Activated CD8-positive, alpha-beta memory T cell treated with anti-CD3 and anti-CD28 coated beads, Interleukin-2, amount 10 ng/mL, durations not matched to agents 7 days and 5 days (primary cell): Measurements from ENCODE around the gene NPAS3. TPM values are rescaled to one million over a fixed set of nuclear protein-coding genes. Genes with fewer than 3 reads are reported as not detected.

Experiments
- ATAC-seq: fragments of 150-1000 bp; cut with Tn5 transposase; one replicate; pipeline ENCODE4 v1.10.0; 2021; ENCODE audit warnings: moderate library complexity
- CTCF ChIA-PET: fragments of 350-600 bp; sonication (Branson Sonifier 250); formaldehyde crosslinking; loops from one replicate; lab custom pipeline; 2021; ENCODE audit warnings: antibody characterized with exemption; lab: Charles Lee
- DNase-seq: peaks from one replicate; pipeline ENCODE4 v3.0.0-alpha.2; 2020
- H3K27ac Mint-ChIP-seq: one replicate; pipeline ENCODE4 v1.8.0; 2021; ENCODE audit warnings: mild to moderate bottlenecking, mixed read lengths
- H3K27me3 Mint-ChIP-seq: one replicate; pipeline ENCODE4 v1.8.0; 2021; ENCODE audit warnings: mixed read lengths
- H3K36me3 Mint-ChIP-seq: one replicate; pipeline ENCODE4 v1.8.0; 2021; ENCODE audit warnings: mild to moderate bottlenecking, mixed read lengths
- H3K4me1 Mint-ChIP-seq: one replicate; pipeline ENCODE4 v1.8.0; 2021; ENCODE audit warnings: mixed read lengths
- H3K4me3 Mint-ChIP-seq: one replicate; pipeline ENCODE4 v1.8.0; 2021; ENCODE audit warnings: mild to moderate bottlenecking, moderate library complexity, mixed read lengths
- H3K9me3 Mint-ChIP-seq: one replicate; pipeline ENCODE4 v1.8.0; 2022; ENCODE audit warnings: low read depth, mixed read lengths
- total RNA-seq, 2 experiments: library from RNA; stranded (reverse); gene quantifications; one replicate each; pipeline ENCODE4 v1.2.3, GENCODE V29; 2021

NPAS3 gene
- total RNA-seq, 2 experiments from 2014 or later, result not detected

DNA sequence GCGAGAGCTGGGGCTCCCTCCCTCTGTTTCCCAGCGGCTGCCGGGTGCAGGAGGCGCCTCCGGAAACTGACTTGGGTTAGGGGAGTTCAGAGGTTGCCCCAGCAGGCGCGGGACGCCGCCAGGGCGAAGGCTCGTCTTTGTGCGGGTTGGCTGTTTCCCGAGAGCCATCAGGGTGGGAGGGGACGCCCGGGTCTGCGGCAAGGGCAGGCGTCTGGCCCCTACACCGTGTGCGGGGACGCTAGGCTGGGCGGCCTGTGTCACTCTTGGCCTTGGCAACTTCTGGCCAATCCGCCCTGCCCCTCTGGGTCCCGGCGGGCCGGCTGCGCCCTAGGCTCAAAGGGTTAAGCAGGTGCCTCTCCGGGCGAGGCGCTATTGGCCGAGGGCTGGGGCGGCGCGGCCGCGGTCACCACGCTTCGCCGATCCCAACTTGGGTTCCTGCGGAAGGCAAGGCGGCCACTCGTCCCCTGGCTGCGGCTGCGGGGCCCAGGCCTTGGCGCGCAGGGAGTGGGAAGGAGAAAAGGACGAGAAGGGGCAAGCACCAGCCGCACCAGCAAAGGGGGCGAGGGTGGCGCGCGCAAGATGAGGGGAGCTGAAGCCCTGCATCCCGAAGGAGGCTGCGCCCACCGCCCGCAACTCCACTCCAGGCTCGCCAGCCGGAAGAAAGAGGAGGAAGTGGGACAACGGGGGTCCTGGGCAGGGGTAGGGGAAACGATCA is 5.6 kb upstream of the NPAS3 start:
- DNase-seq, result no peak
- CTCF ChIA-PET, result no interaction called here
- H3K9me3 Mint-ChIP-seq, result peaks cover 1% of the 10 kb centered on the region
- no peak overlapping the region for H3K27ac Mint-ChIP-seq
- H3K4me1 Mint-ChIP-seq, result peaks cover 3% of the 10 kb centered on the region
- no peak for ATAC-seq
- H3K27me3 Mint-ChIP-seq, result peaks cover 57% of the 10 kb centered on the region
- no peak overlapping the region for H3K4me3 Mint-ChIP-seq
- peaks cover 3% of the 10 kb centered on the region for H3K36me3 Mint-ChIP-seq

DNA sequence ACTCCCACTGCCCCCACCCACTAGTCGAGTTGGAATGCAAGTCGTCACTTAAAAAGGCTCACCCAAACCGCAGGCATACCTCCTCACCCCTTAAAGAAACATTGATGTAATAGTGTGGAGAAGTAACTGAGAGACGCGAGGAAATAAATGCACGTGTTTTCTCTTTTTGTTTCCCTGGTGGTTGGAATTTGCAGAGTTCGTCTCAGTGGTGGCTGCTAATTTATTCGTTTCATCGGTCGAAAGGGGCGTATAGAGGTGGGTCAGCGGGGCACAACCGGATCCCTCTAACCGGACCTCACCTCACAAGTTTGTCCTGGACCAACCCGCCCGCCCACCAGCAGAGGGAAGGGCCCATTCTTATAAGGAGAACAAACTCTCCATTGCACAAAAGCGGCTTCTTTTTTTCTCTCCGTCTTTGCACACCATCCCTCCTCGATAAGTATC is 5.0 kb upstream of the NPAS3 start:
- Mint-ChIP-seq H3K4me3 (peak overlapping the region; percentile 39), H3K27me3 (peaks cover 60% of the 10 kb centered on the region), H3K27ac (no peak overlapping the region), H3K36me3 (peaks cover 3% of the 10 kb centered on the region), H3K9me3 (peaks cover 1% of the 10 kb centered on the region), H3K4me1 (peaks cover 4% of the 10 kb centered on the region)
- no peak for ATAC-seq
- CTCF ChIA-PET, result no interaction called here
- no peak for DNase-seq

DNA sequence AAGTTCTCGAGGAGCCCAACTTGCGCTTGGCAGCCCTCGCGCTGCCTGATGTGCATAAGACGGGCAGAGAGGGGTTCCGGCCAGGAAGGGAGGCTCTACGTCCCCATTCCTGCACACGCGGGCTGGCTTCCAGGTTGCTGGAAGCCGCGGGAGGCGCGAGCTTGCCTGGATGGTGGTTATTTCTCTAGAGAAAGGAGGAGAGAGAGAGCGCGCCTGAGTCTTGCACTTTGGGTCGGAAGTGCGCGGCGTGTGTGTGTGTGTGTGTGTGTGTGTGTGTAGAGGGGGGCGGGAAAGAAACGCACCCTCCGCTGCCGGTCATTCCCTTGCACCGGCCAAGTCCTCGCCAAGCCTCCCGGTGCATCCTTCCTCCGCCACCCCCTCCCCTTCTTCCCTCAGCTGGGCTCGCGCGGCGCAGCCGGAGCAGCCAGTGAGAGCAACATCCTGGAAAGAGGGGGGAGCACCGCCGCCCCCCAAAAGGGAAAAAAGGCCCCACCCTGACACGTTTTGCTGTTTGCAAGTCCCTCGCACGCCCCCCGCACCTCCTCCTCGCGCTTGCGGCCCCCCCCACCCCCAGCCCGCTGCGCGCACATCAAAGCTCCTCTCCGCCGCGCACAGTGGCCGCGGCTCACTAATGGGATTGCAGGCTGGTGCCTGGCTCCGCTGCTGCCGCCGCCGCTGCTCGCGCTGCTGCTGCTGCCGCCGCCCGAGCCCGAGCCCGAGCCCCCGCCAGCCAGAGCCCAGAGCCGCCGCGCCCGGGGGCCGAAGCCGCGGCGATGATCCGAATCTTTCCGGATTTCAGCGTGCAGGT is 4.4 kb upstream of the NPAS3 start:
- H3K36me3 Mint-ChIP-seq, result peaks cover 3% of the 10 kb centered on the region
- peaks cover 4% of the 10 kb centered on the region for H3K4me1 Mint-ChIP-seq
- H3K27ac Mint-ChIP-seq, result no peak overlapping the region
- ATAC-seq (no peak), DNase-seq (no peak)
- CTCF ChIA-PET, result no interaction called here
- H3K9me3 Mint-ChIP-seq, result peaks cover 1% of the 10 kb centered on the region
- peak overlapping the region; percentile 39 for H3K4me3 Mint-ChIP-seq
- peaks cover 60% of the 10 kb centered on the region for H3K27me3 Mint-ChIP-seq

DNA sequence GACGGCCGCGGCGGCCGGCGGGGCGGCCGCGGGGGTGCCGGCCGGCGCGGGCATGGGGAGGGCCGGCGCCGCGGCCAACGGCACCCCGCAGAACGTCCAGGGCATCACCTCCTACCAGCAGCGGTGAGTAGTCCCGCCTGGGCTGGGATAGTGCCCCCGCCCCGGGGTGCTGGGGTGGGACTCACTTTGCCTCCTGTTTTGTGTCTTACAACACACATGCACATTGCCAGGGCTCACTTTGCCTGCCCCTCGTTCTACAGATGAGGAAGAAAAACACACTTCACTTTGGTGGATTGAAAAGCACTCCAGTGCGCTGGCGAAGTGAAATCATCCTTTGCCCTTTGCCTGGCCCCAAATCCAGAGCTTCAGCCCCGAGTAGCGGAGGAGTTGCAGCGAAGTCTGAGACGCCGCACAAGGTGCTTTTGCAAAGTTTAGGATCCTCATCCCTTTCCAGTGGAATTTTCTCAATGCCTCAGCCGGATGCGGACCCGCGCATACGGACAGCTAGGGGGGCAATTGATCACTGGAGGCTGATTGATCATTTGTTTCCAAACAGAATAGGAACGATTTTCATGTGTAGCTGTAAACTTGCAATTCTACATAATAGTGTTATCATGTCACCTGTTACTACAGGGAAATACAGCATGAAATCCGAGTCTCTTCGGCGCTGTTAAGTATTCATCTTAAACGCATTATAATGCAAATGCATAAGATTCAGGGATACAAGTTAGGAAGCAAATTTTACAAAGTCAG is 3.6 kb upstream of the NPAS3 start:
- peak overlapping the region; percentile 7 for H3K27ac Mint-ChIP-seq
- peaks cover 7% of the 10 kb centered on the region for H3K4me1 Mint-ChIP-seq
- no peak overlapping the region for H3K4me3 Mint-ChIP-seq
- peaks cover 1% of the 10 kb centered on the region for H3K9me3 Mint-ChIP-seq
- CTCF ChIA-PET, result no interaction called here
- peaks cover 67% of the 10 kb centered on the region for H3K27me3 Mint-ChIP-seq
- DNase-seq (no peak), ATAC-seq (no peak)
- peaks cover 3% of the 10 kb centered on the region for H3K36me3 Mint-ChIP-seq

DNA sequence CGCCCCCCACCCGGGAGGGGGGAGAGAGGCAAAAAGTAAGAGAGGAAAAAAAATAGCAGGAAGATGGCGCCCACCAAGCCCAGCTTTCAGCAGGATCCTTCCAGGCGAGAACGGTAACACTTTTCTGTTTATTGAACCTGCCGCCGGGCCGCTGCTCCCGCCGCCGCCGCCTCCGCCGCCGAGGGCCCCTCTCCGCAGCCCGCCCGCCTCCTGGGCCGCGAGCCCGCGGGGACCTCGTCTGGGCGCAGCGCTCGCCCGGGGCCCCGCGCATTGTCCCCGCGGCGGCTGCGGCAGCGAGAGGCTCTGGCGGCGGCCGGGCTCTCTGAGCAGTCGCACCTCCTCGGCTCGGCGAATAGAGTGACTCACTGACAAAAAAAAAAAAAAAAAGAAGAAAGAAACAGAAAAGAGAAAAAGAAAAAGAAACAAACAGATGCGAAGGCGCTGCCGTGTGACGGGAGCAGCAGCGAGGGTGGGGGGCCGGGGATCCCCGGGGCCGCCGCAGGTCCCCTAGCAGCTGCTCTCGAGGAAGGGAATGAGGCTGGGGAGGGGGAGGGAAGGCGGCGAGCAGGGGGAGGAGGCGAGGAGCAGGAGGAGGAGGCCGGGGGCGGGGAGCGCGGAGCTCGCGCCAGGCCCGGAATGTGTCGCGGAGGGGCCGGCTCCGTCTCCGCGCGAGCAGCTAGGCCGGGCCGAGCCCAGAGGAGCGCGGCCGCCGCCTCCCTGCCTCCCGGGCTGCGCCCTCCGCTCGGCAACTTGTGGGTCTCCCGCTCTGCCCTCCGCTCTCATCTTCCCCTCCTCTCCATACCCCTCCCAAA is 781 bp downstream of the NPAS3 start:
- peak; percentile 36 for ATAC-seq
- Mint-ChIP-seq H3K4me1 (peaks cover 5% of the 10 kb centered on the region), H3K27ac (no peak overlapping the region), H3K36me3 (peaks cover 1% of the 10 kb centered on the region), H3K27me3 (peaks cover 56% of the 10 kb centered on the region), H3K9me3 (peaks cover 1% of the 10 kb centered on the region), H3K4me3 (peak overlapping the region; percentile 43)
- CTCF ChIA-PET, result no interaction called here
- DNase-seq, result no peak

DNA sequence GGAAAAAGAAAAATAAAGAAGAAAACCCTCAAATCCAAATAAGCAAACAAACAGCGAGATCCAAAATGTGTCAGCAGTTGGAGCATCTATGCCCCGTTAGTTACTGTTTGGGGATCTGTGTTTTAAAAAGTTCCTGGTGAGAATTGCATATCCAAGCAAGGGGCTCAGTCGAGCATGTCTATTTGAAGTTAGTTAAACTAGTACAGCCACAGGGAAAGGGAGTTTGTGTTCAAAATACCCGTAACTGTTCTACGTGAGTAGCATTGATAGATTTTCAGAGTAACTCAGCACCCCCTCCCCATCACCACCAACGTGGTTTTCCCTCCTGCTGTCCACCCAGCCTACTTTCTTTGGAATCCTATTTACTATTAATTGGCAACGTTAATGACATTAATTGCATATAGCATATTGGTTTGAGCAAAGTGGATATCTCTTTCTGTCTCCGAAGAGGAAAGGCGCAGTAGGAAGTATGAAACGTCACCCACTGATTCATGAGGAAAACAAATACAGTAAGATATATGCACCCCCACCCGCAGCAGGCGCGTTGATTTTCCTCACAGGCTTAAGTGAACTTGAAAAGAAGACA is 1.5 kb downstream of the NPAS3 start:
- no peak overlapping the region for H3K27ac Mint-ChIP-seq
- H3K4me1 Mint-ChIP-seq, result peaks cover 5% of the 10 kb centered on the region
- CTCF ChIA-PET, result no interaction called here
- H3K36me3 Mint-ChIP-seq, result peaks cover 1% of the 10 kb centered on the region
- peaks cover 1% of the 10 kb centered on the region for H3K9me3 Mint-ChIP-seq
- no peak for DNase-seq
- H3K27me3 Mint-ChIP-seq, result peaks cover 52% of the 10 kb centered on the region
- H3K4me3 Mint-ChIP-seq, result peak overlapping the region; percentile 43
- ATAC-seq, result no peak

DNA sequence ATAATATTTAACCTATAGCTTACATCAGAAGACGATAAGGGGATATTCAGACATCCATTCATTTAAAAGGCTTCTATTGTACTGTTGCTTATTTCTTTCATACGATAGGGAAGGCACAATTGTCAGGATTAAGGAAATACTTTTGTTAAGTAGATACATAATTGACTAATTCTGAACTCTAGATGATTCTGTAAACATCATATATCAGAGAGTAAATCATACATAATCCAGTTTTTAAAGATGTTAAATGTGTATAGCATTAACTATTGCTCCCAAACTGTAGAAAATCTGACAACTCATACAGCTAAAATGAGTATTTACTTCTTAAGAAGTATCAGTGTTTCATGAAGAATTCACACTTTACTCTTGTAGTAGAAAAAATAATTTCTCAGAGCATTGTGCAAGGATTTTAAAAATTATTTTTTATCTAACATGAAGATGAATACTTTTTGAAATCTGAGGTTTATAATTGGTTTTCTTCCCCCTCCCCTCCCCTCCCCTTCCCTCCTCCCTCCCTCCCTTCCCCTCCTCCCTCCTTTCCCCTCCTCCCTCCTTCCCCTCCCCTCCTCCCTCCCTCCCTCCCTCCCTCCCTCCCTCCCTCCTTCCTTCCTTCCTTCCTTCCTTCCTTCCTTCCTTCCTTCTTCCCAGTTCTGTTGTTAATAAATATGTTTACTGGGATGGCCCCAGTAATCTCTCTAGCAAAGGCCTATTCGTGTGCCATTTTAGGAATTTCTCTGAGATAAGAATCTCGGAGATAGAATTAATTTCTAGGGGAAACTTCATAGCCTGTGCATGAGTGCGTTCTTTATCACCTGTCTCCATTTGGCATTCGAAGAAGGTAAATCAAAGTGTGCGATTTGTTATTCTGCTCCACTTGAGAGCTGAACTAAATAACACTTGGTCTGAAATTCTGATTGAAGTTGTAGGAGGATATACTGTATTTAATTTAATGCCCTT is 2.3 kb downstream of the NPAS3 start:
- ATAC-seq (no peak), DNase-seq (no peak)
- no peaks in the 10 kb centered on the region for H3K9me3 Mint-ChIP-seq
- no peaks in the 10 kb centered on the region for H3K36me3 Mint-ChIP-seq
- CTCF ChIA-PET, result no interaction called here
- H3K4me1 Mint-ChIP-seq, result peaks cover 5% of the 10 kb centered on the region
- H3K27ac Mint-ChIP-seq, result no peak overlapping the region
- peaks cover 44% of the 10 kb centered on the region for H3K27me3 Mint-ChIP-seq
- H3K4me3 Mint-ChIP-seq, result no peak overlapping the region

DNA sequence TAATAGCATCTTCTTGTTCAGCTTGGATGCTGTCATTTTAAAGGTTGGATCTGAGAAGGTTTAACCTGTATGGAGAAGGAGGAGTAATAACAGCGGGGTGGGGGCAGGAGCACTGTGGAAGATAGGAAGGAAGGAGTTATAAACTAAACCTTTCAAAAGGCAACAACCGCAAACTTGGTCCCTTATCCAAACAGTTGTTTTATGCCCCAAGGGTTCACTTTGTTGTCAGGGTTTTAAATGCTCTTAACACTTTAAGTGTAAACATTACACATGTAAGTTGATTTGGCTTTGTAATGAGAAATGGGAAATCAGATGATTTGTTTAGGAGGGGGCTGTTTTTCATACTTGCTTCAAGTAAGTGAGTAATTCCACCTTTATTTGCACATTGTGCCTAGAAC is 3.0 kb downstream of the NPAS3 start:
- no peak overlapping the region for H3K27ac Mint-ChIP-seq
- H3K4me3 Mint-ChIP-seq, result no peak overlapping the region
- CTCF ChIA-PET, result no interaction called here
- H3K4me1 Mint-ChIP-seq, result peaks cover 5% of the 10 kb centered on the region
- DNase-seq, result no peak
- H3K36me3 Mint-ChIP-seq, result no peaks in the 10 kb centered on the region
- no peak for ATAC-seq
- H3K9me3 Mint-ChIP-seq, result no peaks in the 10 kb centered on the region
- peaks cover 37% of the 10 kb centered on the region for H3K27me3 Mint-ChIP-seq

DNA sequence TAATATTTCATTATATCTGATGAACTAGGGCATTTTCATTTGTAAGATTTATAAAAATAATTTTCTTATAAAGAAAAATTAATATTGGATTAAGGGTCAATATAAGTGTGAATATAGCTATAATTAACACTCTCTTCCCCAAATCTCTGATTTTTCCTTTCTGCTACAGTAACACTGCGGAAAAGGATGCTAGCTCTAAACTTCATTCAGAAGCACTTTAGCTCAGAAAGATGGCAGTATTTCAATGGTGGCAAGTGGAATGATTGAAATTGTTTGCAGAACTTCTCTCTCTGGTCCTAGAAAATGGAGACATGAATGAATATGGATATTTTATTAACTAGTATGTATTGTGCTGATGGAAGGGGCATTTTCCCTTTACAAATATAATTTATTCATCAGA is 8.4 kb downstream of the NPAS3 start:
- no peaks in the 10 kb centered on the region for H3K9me3 Mint-ChIP-seq
- H3K4me3 Mint-ChIP-seq, result no peak overlapping the region
- ATAC-seq (no peak), DNase-seq (no peak)
- CTCF ChIA-PET, result no interaction called here
- H3K36me3 Mint-ChIP-seq, result no peaks in the 10 kb centered on the region
- H3K27me3 Mint-ChIP-seq, result peaks cover 4% of the 10 kb centered on the region
- H3K27ac Mint-ChIP-seq, result no peak overlapping the region
- no peaks in the 10 kb centered on the region for H3K4me1 Mint-ChIP-seq

DNA sequence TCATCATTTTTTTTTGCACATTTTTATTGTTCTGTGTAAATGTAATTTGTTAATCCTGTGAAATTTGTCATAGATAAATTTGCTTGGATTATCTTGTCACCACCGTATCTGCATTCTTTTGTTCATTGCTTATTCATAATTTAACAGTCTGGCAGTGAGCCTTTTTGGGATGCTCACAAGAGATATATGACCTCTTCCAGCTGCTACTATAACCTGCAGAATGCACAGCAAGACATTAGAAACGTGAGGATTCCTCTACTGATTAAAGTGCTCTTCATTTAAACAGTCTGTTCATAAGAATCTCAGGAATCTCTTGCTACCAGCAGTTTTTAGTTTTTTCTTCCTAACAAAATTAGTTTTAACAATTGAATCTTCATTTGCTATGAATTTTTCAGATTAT is 9.1 kb downstream of the NPAS3 start:
- CTCF ChIA-PET, result no interaction called here
- Mint-ChIP-seq H3K9me3 (no peaks in the 10 kb centered on the region), H3K27me3 (peaks cover 4% of the 10 kb centered on the region), H3K4me1 (no peaks in the 10 kb centered on the region), H3K36me3 (no peaks in the 10 kb centered on the region), H3K4me3 (no peak overlapping the region), H3K27ac (no peak overlapping the region)
- ATAC-seq, result no peak
- no peak for DNase-seq

DNA sequence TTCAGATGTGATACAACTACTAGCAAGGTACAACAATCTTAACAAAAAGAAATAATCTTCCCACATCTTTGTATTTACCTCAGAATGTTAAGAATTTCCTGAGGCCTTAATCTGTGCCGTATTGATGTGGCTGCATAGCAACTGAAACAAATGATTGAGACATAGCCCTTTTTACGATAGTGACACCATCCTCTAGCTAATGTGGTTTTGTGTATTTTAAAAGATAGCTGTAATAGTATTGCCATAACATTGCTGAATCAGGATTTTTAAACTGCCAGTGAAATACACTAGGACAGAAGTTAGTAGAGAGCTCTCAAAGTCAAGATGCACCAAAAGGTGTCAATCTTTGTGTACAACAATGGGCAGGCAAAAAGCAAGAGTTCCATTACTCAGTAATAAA is 11.9 kb downstream of the NPAS3 start:
- Mint-ChIP-seq H3K4me3 (no peak overlapping the region), H3K36me3 (no peaks in the 10 kb centered on the region), H3K27ac (no peak overlapping the region), H3K9me3 (no peaks in the 10 kb centered on the region), H3K27me3 (peaks cover 4% of the 10 kb centered on the region), H3K4me1 (no peaks in the 10 kb centered on the region)
- CTCF ChIA-PET, result no interaction called here
- no peak for ATAC-seq
- DNase-seq, result no peak

DNA sequence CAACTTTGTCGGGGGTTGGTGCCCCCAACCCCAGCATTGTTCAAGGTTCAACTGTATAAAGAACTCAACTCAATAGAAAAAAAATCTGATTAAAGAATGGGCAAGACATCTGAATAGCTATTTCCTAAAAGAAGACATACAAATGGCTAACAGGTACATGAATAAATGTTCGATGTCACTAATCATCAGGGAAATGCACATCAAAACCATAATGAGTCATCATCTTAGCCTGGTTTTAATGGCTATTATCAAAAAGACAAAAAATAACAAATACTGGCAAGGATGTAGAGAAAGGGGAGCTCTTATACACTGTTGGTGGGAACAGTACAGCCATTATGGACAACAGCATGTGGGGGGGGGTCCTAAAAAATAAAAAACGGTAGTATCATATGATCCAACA is 28.7 kb downstream of the NPAS3 start:
- ATAC-seq, result no peak
- H3K27me3 Mint-ChIP-seq, result no peaks in the 10 kb centered on the region
- no peak overlapping the region for H3K27ac Mint-ChIP-seq
- CTCF ChIA-PET, result no interaction called here
- H3K36me3 Mint-ChIP-seq, result no peaks in the 10 kb centered on the region
- H3K4me3 Mint-ChIP-seq, result no peak overlapping the region
- H3K9me3 Mint-ChIP-seq, result no peaks in the 10 kb centered on the region
- no peak for DNase-seq
- H3K4me1 Mint-ChIP-seq, result no peaks in the 10 kb centered on the region
